ENCODE measurements around the gene PIP5K1B.

PIP5K1B gene

DNA sequence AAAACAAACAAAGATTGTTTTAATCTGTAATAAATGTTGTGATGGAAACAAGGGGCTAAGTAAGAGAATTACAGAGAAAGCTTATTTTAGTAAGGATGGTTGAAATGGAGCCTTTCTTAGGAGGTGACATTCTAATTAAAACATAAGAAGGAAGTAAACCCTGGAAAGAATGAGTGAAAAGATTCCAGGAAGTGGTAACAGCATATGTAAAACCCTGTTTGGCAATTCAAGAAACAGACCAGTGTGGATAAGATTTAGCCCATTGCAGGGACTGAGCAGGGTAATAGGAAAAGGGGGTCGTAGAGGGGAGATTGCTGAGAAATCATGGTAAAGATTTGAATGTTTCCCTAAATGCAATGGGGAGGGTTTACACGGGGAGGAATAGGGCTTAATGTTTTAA, 21.6 kb upstream of the PIP5K1B start:
- Histone ChIP-seq H3K4me1 (ENCODE audit: insufficient read depth, low read length) (no peaks in the 10 kb centered on the region), H3K36me3 (ENCODE audit: insufficient read depth, low read length) (no peaks in the 10 kb centered on the region), H3K4me2 (ENCODE audit: insufficient read depth, low read length) (no peak overlapping the region), H3K9ac (ENCODE audit: low read depth, low read length) (no peak overlapping the region), H4K20me1 (ENCODE audit: insufficient read depth, low read length) (no peaks in the 10 kb centered on the region), H2AFZ (ENCODE audit: low read depth, low read length) (no peak overlapping the region), H3K27ac (ENCODE audit: low read length) (no peak overlapping the region), H3K27me3 (ENCODE audit: insufficient read depth, low read length, poor library complexity) (peaks cover 4% of the 10 kb centered on the region), H3K79me2 (ENCODE audit: insufficient read depth, low read length) (no peaks in the 10 kb centered on the region), H3K9me3 (ENCODE audit: insufficient read depth, low read length, severe bottlenecking) (no peaks in the 10 kb centered on the region), H3K4me3 (ENCODE audit: low read depth in 1 of 2, low read length in 2 of 2) (no peak overlapping the region)
- no peak for ATAC-seq (ENCODE audit: insufficient read depth, low read depth)
- no peak for DNase-seq
- TF ChIP-seq CTCF (IDR thresholded peaks at IDR 0.05; ENCODE audit: borderline replicate concordance, extremely low read depth, low read length, poor library complexity, severe bottlenecking), result no peak
- no peak for TF ChIP-seq EZH2 (IDR thresholded peaks at IDR 0.05; ENCODE audit: borderline replicate concordance, low read depth, low read length, severe bottlenecking)

DNA sequence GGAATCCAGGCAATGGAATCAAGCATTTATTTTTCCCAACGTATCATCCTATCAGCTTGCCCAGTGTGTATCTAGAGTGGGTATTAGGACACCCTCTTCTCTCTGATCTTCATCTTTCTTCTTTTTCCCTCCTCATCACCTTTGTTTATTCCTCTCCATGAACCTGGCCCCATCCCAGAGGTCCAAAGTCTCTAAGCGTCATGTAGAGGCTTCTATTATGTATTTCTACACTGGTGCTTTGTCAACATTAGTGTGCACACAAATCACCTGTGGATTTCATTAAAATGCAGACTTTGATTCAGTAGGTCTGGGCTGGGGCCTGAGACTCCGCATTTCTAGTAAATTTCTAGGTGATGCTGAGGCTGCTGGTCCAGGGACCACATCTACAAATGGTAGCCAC, 19.8 kb upstream of the PIP5K1B start:
- no peak overlapping the region for H3K4me3 ChIP-seq (ENCODE audit: low read depth in 1 of 2, low read length in 2 of 2)
- H3K36me3 ChIP-seq (ENCODE audit: insufficient read depth, low read length), result no peaks in the 10 kb centered on the region
- ATAC-seq (ENCODE audit: insufficient read depth, low read depth) (no peak), DNase-seq (no peak)
- TF ChIP-seq EZH2 (IDR thresholded peaks at IDR 0.05; ENCODE audit: borderline replicate concordance, low read depth, low read length, severe bottlenecking), result no peak
- no peak for TF ChIP-seq CTCF (IDR thresholded peaks at IDR 0.05; ENCODE audit: borderline replicate concordance, extremely low read depth, low read length, poor library complexity, severe bottlenecking)
- H3K4me2 ChIP-seq (ENCODE audit: insufficient read depth, low read length), result no peak overlapping the region
- no peak overlapping the region for H3K27ac ChIP-seq (ENCODE audit: low read length)
- H3K27me3 ChIP-seq (ENCODE audit: insufficient read depth, low read length, poor library complexity), result peaks cover 7% of the 10 kb centered on the region
- no peaks in the 10 kb centered on the region for H3K9me3 ChIP-seq (ENCODE audit: insufficient read depth, low read length, severe bottlenecking)
- H3K9ac ChIP-seq (ENCODE audit: low read depth, low read length), result no peak overlapping the region
- no peaks in the 10 kb centered on the region for H4K20me1 ChIP-seq (ENCODE audit: insufficient read depth, low read length)
- H3K4me1 ChIP-seq (ENCODE audit: insufficient read depth, low read length), result no peaks in the 10 kb centered on the region
- no peaks in the 10 kb centered on the region for H3K79me2 ChIP-seq (ENCODE audit: insufficient read depth, low read length)
- no peak overlapping the region for H2AFZ ChIP-seq (ENCODE audit: low read depth, low read length)

GRCh38 chr9:68685770-68686169, 19.3 kb upstream of the PIP5K1B start:
- no peak overlapping the region for H3K4me2 ChIP-seq (ENCODE audit: insufficient read depth, low read length)
- no peak overlapping the region for H3K4me3 ChIP-seq (ENCODE audit: low read depth in 1 of 2, low read length in 2 of 2)
- H4K20me1 ChIP-seq (ENCODE audit: insufficient read depth, low read length), result no peaks in the 10 kb centered on the region
- no peaks in the 10 kb centered on the region for H3K36me3 ChIP-seq (ENCODE audit: insufficient read depth, low read length)
- H3K27me3 ChIP-seq (ENCODE audit: insufficient read depth, low read length, poor library complexity), result peaks cover 7% of the 10 kb centered on the region
- no peak overlapping the region for H3K9ac ChIP-seq (ENCODE audit: low read depth, low read length)
- no peak overlapping the region for H2AFZ ChIP-seq (ENCODE audit: low read depth, low read length)
- H3K27ac ChIP-seq (ENCODE audit: low read length), result no peak overlapping the region
- no peaks in the 10 kb centered on the region for H3K79me2 ChIP-seq (ENCODE audit: insufficient read depth, low read length)
- ATAC-seq (ENCODE audit: insufficient read depth, low read depth) (no peak), DNase-seq (peak; percentile 4)
- TF ChIP-seq CTCF (IDR thresholded peaks at IDR 0.05; ENCODE audit: borderline replicate concordance, extremely low read depth, low read length, poor library complexity, severe bottlenecking) (peak; percentile 19), EZH2 (IDR thresholded peaks at IDR 0.05; ENCODE audit: borderline replicate concordance, low read depth, low read length, severe bottlenecking) (no peak)
- H3K4me1 ChIP-seq (ENCODE audit: insufficient read depth, low read length), result no peaks in the 10 kb centered on the region
- H3K9me3 ChIP-seq (ENCODE audit: insufficient read depth, low read length, severe bottlenecking), result no peaks in the 10 kb centered on the region

- no peak for TF ChIP-seq EZH2 (IDR thresholded peaks at IDR 0.05; ENCODE audit: borderline replicate concordance, low read depth, low read length, severe bottlenecking)
- no peak for TF ChIP-seq CTCF (IDR thresholded peaks at IDR 0.05; ENCODE audit: borderline replicate concordance, extremely low read depth, low read length, poor library complexity, severe bottlenecking)
- Histone ChIP-seq H3K36me3 (ENCODE audit: insufficient read depth, low read length) (no peaks in the 10 kb centered on the region), H2AFZ (ENCODE audit: low read depth, low read length) (no peak overlapping the region), H3K4me3 (ENCODE audit: low read depth in 1 of 2, low read length in 2 of 2) (no peak overlapping the region), H3K4me2 (ENCODE audit: insufficient read depth, low read length) (no peak overlapping the region), H3K4me1 (ENCODE audit: insufficient read depth, low read length) (no peaks in the 10 kb centered on the region), H3K27ac (ENCODE audit: low read length) (no peak overlapping the region), H3K79me2 (ENCODE audit: insufficient read depth, low read length) (no peaks in the 10 kb centered on the region), H3K27me3 (ENCODE audit: insufficient read depth, low read length, poor library complexity) (peaks cover 3% of the 10 kb centered on the region), H3K9ac (ENCODE audit: low read depth, low read length) (no peak overlapping the region), H4K20me1 (ENCODE audit: insufficient read depth, low read length) (no peaks in the 10 kb centered on the region), H3K9me3 (ENCODE audit: insufficient read depth, low read length, severe bottlenecking) (no peaks in the 10 kb centered on the region)
- DNase-seq, result no peak
- ATAC-seq (ENCODE audit: insufficient read depth, low read depth), result no peak
Measured at GRCh38 chr9:68690088-68690487, 15.0 kb upstream of the PIP5K1B start.
